CD4-positive, CD25-positive, alpha-beta regulatory T cell (primary cell): ENCODE results near the gene GEMIN2. TPM values are rescaled to one million over a fixed set of nuclear protein-coding genes. Genes with fewer than 3 reads are reported as not detected.
"Not testable (repeated sequence)": the region's sequence is repeated elsewhere in the genome, so short reads cannot be mapped to it uniquely, and the experiment has no call there.

ENCODE experiments used
- ATAC-seq, 2 donors: fragments of 150-1000 bp; cut with Tn5 transposase; one replicate each; pipeline ENCODE4 v1.10.0; 2021; ENCODE audit warnings: low read depth in 2 of 2, moderate number of reproducible peaks in 2 of 2, moderate library complexity in 1 of 2
- DNase-seq, 3 donors: peaks; one replicate each; pipeline versions ENCODE4 v3.0.0 to v3.0.0-alpha.2; 2012 to 2022; ENCODE audit warnings: mixed read lengths in 1 of 3
- H3K27ac ChIP-seq: one replicate; pipeline ENCODE4 v1.7.0; 2013; ENCODE audit warnings: mild to moderate bottlenecking, low read length; ENCODE audit not compliant: insufficient read depth, poor library complexity, severe bottlenecking
- H3K27me3 ChIP-seq: one replicate; pipeline ENCODE4 v1.7.0; 2013; ENCODE audit warnings: low read length; ENCODE audit not compliant: control insufficient read depth, insufficient read depth
- H3K36me3 ChIP-seq: one replicate; pipeline ENCODE4 v1.7.0; 2013; ENCODE audit warnings: mild to moderate bottlenecking, low read length, moderate library complexity; ENCODE audit not compliant: control insufficient read depth, insufficient read depth
- H3K4me1 ChIP-seq: 2 replicates; pipeline ENCODE4 v1.7.0; 2013; ENCODE audit warnings: mild to moderate bottlenecking, low read length; ENCODE audit not compliant: insufficient read depth, control insufficient read depth, poor library complexity, severe bottlenecking
- H3K4me3 ChIP-seq: one replicate; pipeline ENCODE4 v1.7.0; 2013; ENCODE audit warnings: low read depth, mild to moderate bottlenecking, low read length, moderate library complexity
- H3K9me3 ChIP-seq, 2 experiments: 1 replicate in 1 of 2; 2 replicates in 1 of 2; pipeline ENCODE4 v1.7.0; 2013; ENCODE audit warnings: low read length in 2 of 2, mild to moderate bottlenecking in 1 of 2, moderate library complexity in 1 of 2; ENCODE audit not compliant: control insufficient read depth in 2 of 2
- H3K27ac Mint-ChIP-seq, 3 donors: one replicate each; pipeline ENCODE4 v1.8.0; 2020 to 2022; ENCODE audit warnings: mild to moderate bottlenecking in 3 of 3, mixed read lengths in 3 of 3, moderate library complexity in 2 of 3
- H3K27me3 Mint-ChIP-seq: one replicate; pipeline ENCODE4 v1.8.0; 2022; ENCODE audit warnings: mild to moderate bottlenecking, mixed read lengths
- H3K36me3 Mint-ChIP-seq: one replicate; pipeline ENCODE4 v1.8.0; 2020; ENCODE audit warnings: mixed read lengths
- H3K4me1 Mint-ChIP-seq, 4 donors: one replicate each; pipeline ENCODE4 v1.8.0; 2020 to 2022; ENCODE audit warnings: mixed read lengths in 4 of 4, mild to moderate bottlenecking in 1 of 4
- H3K4me3 Mint-ChIP-seq, 4 donors: one replicate each; pipeline ENCODE4 v1.8.0; 2020 to 2022; ENCODE audit warnings: mild to moderate bottlenecking in 4 of 4, mixed read lengths in 4 of 4, moderate library complexity in 3 of 4
- H3K9me3 Mint-ChIP-seq, 7 donors: one replicate each; pipeline ENCODE4 v1.8.0; 2020 to 2022; ENCODE audit warnings: mixed read lengths in 7 of 7, mild to moderate bottlenecking in 3 of 7, moderate library complexity in 2 of 7
- polyA plus RNA-seq, 4 donors: library from polyadenylated mRNA; unstranded; fragments of 300-500 nt; fragmentation: Illumina TruSeq; gene quantifications; one replicate each; pipeline ENCODE4 v1.2.3, GENCODE V29; 2021
- total RNA-seq: library from RNA; stranded (reverse); gene quantifications from one replicate; pipeline ENCODE4 v1.2.3, GENCODE V29; 2022

GEMIN2 gene
- total RNA-seq (15.0 TPM), polyA plus RNA-seq (10 to 100 TPM; 13.4 to 18.8 (median 18.0) TPM)

- peaks cover 9 to 35% (median 24%) of the 10 kb centered on the region in 4 donors for H3K4me1 Mint-ChIP-seq
- Histone ChIP-seq H3K9me3 (no peaks in the 10 kb centered on the region), H3K27me3 (no peaks in the 10 kb centered on the region)
Observed at GRCh38 chr14:39114073-39114838, at the start of gene GEMIN2. Gene GEMIN2, plus strand, starts transcription at chr14:39114323. Its CDS starts 16 bp downstream, at chr14:39114339.

GRCh38 chr14:39069169-39069805, 44.8 kb upstream of the GEMIN2 start:
- not testable (repeated sequence) for ATAC-seq, H3K4me3 Mint-ChIP-seq, H3K27ac ChIP-seq, H3K4me1 ChIP-seq, H3K4me3 ChIP-seq, H3K27me3 ChIP-seq, H3K9me3 Mint-ChIP-seq, H3K27me3 Mint-ChIP-seq, H3K9me3 ChIP-seq, DNase-seq
- H3K36me3 ChIP-seq = peaks cover 71% of the 10 kb centered on the region
- H3K4me1 Mint-ChIP-seq = peaks cover 7 to 13% (median 10%) of the 10 kb centered on the region in 4 donors
- H3K27ac Mint-ChIP-seq = peak overlapping the region; percentile 16 to 85 (median 25)
- peaks cover 43% of the 10 kb centered on the region for H3K36me3 Mint-ChIP-seq

More at GRCh38 chr14:39114073-39114838, at the start of gene GEMIN2:
- Mint-ChIP-seq H3K36me3 (peaks cover 2% of the 10 kb centered on the region), H3K4me3 (peak within 1 kb of the TSS; percentile 90 to 98 (median 97)), H3K27ac (peak within 1 kb of the TSS; percentile 77 to 99 (median 98)), H3K9me3 (no peaks in the 10 kb centered on the region), H3K27me3 (no peaks in the 10 kb centered on the region)
- Histone ChIP-seq H3K36me3 (peaks cover 8% of the 10 kb centered on the region), H3K4me3 (peak within 1 kb of the TSS; percentile 93), H3K4me1 (peaks cover 18% of the 10 kb centered on the region), H3K27ac (peak within 1 kb of the TSS; percentile 76)
- ATAC-seq (peak; percentile 94 to 97), DNase-seq (peak; percentile 89 to 97 (median 93))

- no peak for ATAC-seq
- peaks cover 69% of the 10 kb centered on the region for H3K36me3 ChIP-seq
- no peak overlapping the region for H3K4me3 Mint-ChIP-seq
Observed at GRCh38 chr14:39069923-39070322, 44.2 kb upstream of the GEMIN2 start.

GRCh38 chr14:39071096-39071495, 43.0 kb upstream of the GEMIN2 start:
- Histone ChIP-seq H3K27me3 (no peaks in the 10 kb centered on the region), H3K4me3 (no peak overlapping the region), H3K36me3 (peaks cover 64% of the 10 kb centered on the region), H3K9me3 (no peaks in the 10 kb centered on the region), H3K4me1 (no peaks in the 10 kb centered on the region), H3K27ac (no peak overlapping the region)
- Mint-ChIP-seq H3K27ac (peak overlapping the region in 1 of 3 donors; percentile 48), H3K4me3 (no peak overlapping the region), H3K9me3 (no peaks in the 10 kb centered on the region), H3K36me3 (peaks cover 34% of the 10 kb centered on the region), H3K27me3 (no peaks in the 10 kb centered on the region), H3K4me1 (peaks cover 7 to 15% (median 13%) of the 10 kb centered on the region in 4 donors)
- ATAC-seq (no peak), DNase-seq (no peak)

More at GRCh38 chr14:39069923-39070322, 44.2 kb upstream of the GEMIN2 start:
- Mint-ChIP-seq H3K9me3 (no peaks in the 10 kb centered on the region), H3K36me3 (peaks cover 38% of the 10 kb centered on the region), H3K4me1 (peaks cover 7 to 13% (median 10%) of the 10 kb centered on the region in 4 donors), H3K27ac (peak overlapping the region in 2 of 3 donors; percentile 25 to 27), H3K27me3 (no peaks in the 10 kb centered on the region)
- Histone ChIP-seq H3K4me1 (no peaks in the 10 kb centered on the region), H3K4me3 (no peak overlapping the region), H3K9me3 (no peaks in the 10 kb centered on the region), H3K27ac (no peak overlapping the region), H3K27me3 (no peaks in the 10 kb centered on the region)
- no peak for DNase-seq

GRCh38 chr14:39080886-39081285, 33.2 kb upstream of the GEMIN2 start:
- no peaks in the 10 kb centered on the region for H3K9me3 ChIP-seq
- Mint-ChIP-seq H3K9me3 (no peaks in the 10 kb centered on the region), H3K4me1 (peaks cover 5 to 8% (median 6%) of the 10 kb centered on the region in 4 donors), H3K27ac (peak overlapping the region in 1 of 3 donors; percentile 10), H3K36me3 (peaks cover 38% of the 10 kb centered on the region), H3K27me3 (no peaks in the 10 kb centered on the region), H3K4me3 (no peak overlapping the region)
- H3K4me3 ChIP-seq = no peak overlapping the region
- ATAC-seq (no peak), DNase-seq (no peak)
- H3K27me3 ChIP-seq = no peaks in the 10 kb centered on the region
- H3K27ac ChIP-seq = no peak overlapping the region
- peaks cover 57% of the 10 kb centered on the region for H3K36me3 ChIP-seq
- H3K4me1 ChIP-seq = no peaks in the 10 kb centered on the region

- Histone ChIP-seq H3K27ac (no peak overlapping the region), H3K27me3 (no peaks in the 10 kb centered on the region), H3K36me3 (peaks cover 69% of the 10 kb centered on the region), H3K4me1 (no peaks in the 10 kb centered on the region), H3K4me3 (no peak overlapping the region), H3K9me3 (no peaks in the 10 kb centered on the region)
- DNase-seq = no peak
- peaks cover 44% of the 10 kb centered on the region for H3K36me3 Mint-ChIP-seq
- H3K4me3 Mint-ChIP-seq = no peak overlapping the region
- peaks cover 8 to 18% (median 13%) of the 10 kb centered on the region in 4 donors for H3K4me1 Mint-ChIP-seq
- no peak for ATAC-seq
- H3K9me3 Mint-ChIP-seq = no peaks in the 10 kb centered on the region
- H3K27ac Mint-ChIP-seq = peak overlapping the region in 1 of 3 donors; percentile 91
- H3K27me3 Mint-ChIP-seq = no peaks in the 10 kb centered on the region
Observed at GRCh38 chr14:39083127-39083526, 31.0 kb upstream of the GEMIN2 start.

- no peaks in the 10 kb centered on the region for H3K9me3 ChIP-seq
- Mint-ChIP-seq H3K9me3 (no peaks in the 10 kb centered on the region), H3K4me1 (peaks cover 11 to 23% (median 13%) of the 10 kb centered on the region in 4 donors), H3K27me3 (no peaks in the 10 kb centered on the region), H3K27ac (peak overlapping the region in 1 of 3 donors; percentile 68), H3K4me3 (no peak overlapping the region), H3K36me3 (peaks cover 47% of the 10 kb centered on the region)
- H3K27me3 ChIP-seq = no peaks in the 10 kb centered on the region
- no peak for DNase-seq
- H3K4me1 ChIP-seq = no peaks in the 10 kb centered on the region
- no peak overlapping the region for H3K4me3 ChIP-seq
- H3K27ac ChIP-seq = no peak overlapping the region
- H3K36me3 ChIP-seq = peaks cover 78% of the 10 kb centered on the region
- ATAC-seq = no peak
Observed at GRCh38 chr14:39085933-39086332, 28.2 kb upstream of the GEMIN2 start.
